CD4-positive, alpha-beta T cell (primary cell): Measurements from ENCODE around the gene ATL1. TPM values are rescaled to one million over a fixed set of nuclear protein-coding genes. Genes with fewer than 3 reads are reported as not detected.

Source experiments
- ATAC-seq: fragments of 200-7000 bp; cut with Tn5 transposase; one replicate; pipeline ENCODE4 v1.10.0; 2022; ENCODE audit warnings: mild to moderate bottlenecking; ENCODE audit not compliant: poor library complexity
- CTCF ChIA-PET: fragments of 350-600 bp; sonication (Branson Sonifier 250); formaldehyde crosslinking; loops from one replicate; lab custom pipeline; 2021; ENCODE audit warnings: antibody characterized with exemption, inconsistent platforms; lab: Charles Lee
- POLR2A ChIA-PET: fragments of 350-600 bp; sonication (Branson Sonifier 250); formaldehyde crosslinking; loops from one replicate; lab custom pipeline; 2021; ENCODE audit warnings: antibody characterized with exemption, inconsistent platforms; lab: Charles Lee
- DNase-seq, 14 experiments: peaks; one replicate each; pipeline ENCODE4 v3.0.0-alpha.2; 2013 to 2020; ENCODE audit warnings: mixed read lengths in 2 of 14
- H3K27ac ChIP-seq, 2 donors: one replicate each; pipeline versions ENCODE4 v1.5.1 to v1.7.0; 2013; ENCODE audit warnings: low read length in 2 of 2, low read depth in 1 of 2, mild to moderate bottlenecking in 1 of 2
- H3K27me3 ChIP-seq, 2 experiments: 1 replicate in 1 of 2; 2 replicates in 1 of 2; pipeline versions ENCODE4 v1.6.1 to v1.7.0; 2013; ENCODE audit warnings: low read length in 2 of 2, control low read depth in 1 of 2, mild to moderate bottlenecking in 1 of 2, moderate library complexity in 1 of 2; ENCODE audit not compliant: insufficient read depth in 2 of 2, control insufficient read depth in 1 of 2
- H3K36me3 ChIP-seq: one replicate; pipeline ENCODE4 v1.6.1; 2013; ENCODE audit warnings: low read length, control low read depth; ENCODE audit not compliant: insufficient read depth
- H3K4me1 ChIP-seq: one replicate; pipeline ENCODE4 v1.6.1; 2013; ENCODE audit warnings: low read length, control low read depth; ENCODE audit not compliant: insufficient read depth
- H3K4me3 ChIP-seq: one replicate; pipeline ENCODE4 v1.5.1; 2013; ENCODE audit warnings: mild to moderate bottlenecking, low read length, moderate library complexity
- H3K9me3 ChIP-seq, 2 experiments: 1 replicate in 1 of 2; 2 replicates in 1 of 2; pipeline versions ENCODE4 v1.6.1 to v1.7.0; 2013; ENCODE audit warnings: low read length in 2 of 2, mild to moderate bottlenecking in 2 of 2, control low read depth in 1 of 2, moderate library complexity in 1 of 2; ENCODE audit not compliant: control insufficient read depth in 1 of 2, insufficient read depth in 1 of 2
- H3K27ac Mint-ChIP-seq: one replicate; pipeline ENCODE4 v1.8.0; 2020; ENCODE audit warnings: mixed read lengths
- H3K27me3 Mint-ChIP-seq: one replicate; pipeline ENCODE4 v1.8.0; 2021; ENCODE audit warnings: mixed read lengths
- H3K36me3 Mint-ChIP-seq: one replicate; pipeline ENCODE4 v1.8.0; 2021; ENCODE audit warnings: low read depth, mixed read lengths
- H3K4me1 Mint-ChIP-seq: one replicate; pipeline ENCODE4 v1.8.0; 2021; ENCODE audit warnings: low read depth, mixed read lengths
- H3K4me3 Mint-ChIP-seq: one replicate; pipeline ENCODE4 v1.8.0; 2020; ENCODE audit warnings: mild to moderate bottlenecking, mixed read lengths
- H3K9me3 Mint-ChIP-seq: one replicate; pipeline ENCODE4 v1.8.0; 2020; ENCODE audit warnings: mixed read lengths
- CTCF ChIP-seq: fragments of 200-600 bp; IDR thresholded peaks from one replicate; pipeline ENCODE4 v1.8.0; 2022; ENCODE audit warnings: antibody characterized with exemption, mild to moderate bottlenecking
- intact Hi-C, 2 experiments: fragments of 100-400 bp; cut with DNase I in 1 of 2; cut with micrococcal nuclease in 1 of 2; formaldehyde crosslinking; loops; one replicate each; pipeline versions ENCODE4 v1.15.1 to v1.9.0; 2023 to 2025; cut with DNase I, micrococcal nuclease
- total RNA-seq, 174 experiments: library from RNA in 2 of 174; stranded (reverse) in 2 of 174; gene quantifications; one replicate each; pipeline ENCODE4 v1.2.3 and lab custom pipeline; 2021 to 2026

Gene ATL1
- total RNA-seq, 2 experiments from 2014 or later: 1.2 TPM

- TF ChIP-seq CTCF: no peak
- H3K27me3 ChIP-seq: no peaks in the 10 kb centered on the region
- H3K27ac Mint-ChIP-seq: no peak overlapping the region
- H3K9me3 ChIP-seq: no peaks in the 10 kb centered on the region
- ATAC-seq (no peak), DNase-seq (peak in 2 of 14 experiments; percentile 32 to 34)
- H3K27ac ChIP-seq: no peak overlapping the region
- no peak overlapping the region for H3K4me3 Mint-ChIP-seq
- no peaks in the 10 kb centered on the region for H3K36me3 Mint-ChIP-seq
- H3K4me1 Mint-ChIP-seq: peaks cover 10% of the 10 kb centered on the region
- no peaks in the 10 kb centered on the region for H3K27me3 Mint-ChIP-seq
- no peak overlapping the region for H3K4me3 ChIP-seq
- ChIA-PET CTCF (no interaction called here), POLR2A (no interaction called here)
- H3K36me3 ChIP-seq: no peaks in the 10 kb centered on the region
- H3K9me3 Mint-ChIP-seq: peaks cover 4% of the 10 kb centered on the region
- intact Hi-C loops: no loop called here
- H3K4me1 ChIP-seq: no peaks in the 10 kb centered on the region
Measured at GRCh38 chr14:50677527-50678063, 117.7 kb downstream of the ATL1 start.

GRCh38 chr14:50678163-50678562 is 118.2 kb downstream of the ATL1 start:
- Mint-ChIP-seq H3K36me3 (no peaks in the 10 kb centered on the region), H3K27me3 (no peaks in the 10 kb centered on the region), H3K27ac (no peak overlapping the region), H3K9me3 (peaks cover 4% of the 10 kb centered on the region), H3K4me1 (peaks cover 10% of the 10 kb centered on the region), H3K4me3 (no peak overlapping the region)
- H3K36me3 ChIP-seq: no peaks in the 10 kb centered on the region
- H3K27ac ChIP-seq: no peak overlapping the region
- DNase-seq (no peak), ATAC-seq (no peak)
- no peak overlapping the region for H3K4me3 ChIP-seq
- no peaks in the 10 kb centered on the region for H3K27me3 ChIP-seq
- H3K9me3 ChIP-seq: no peaks in the 10 kb centered on the region
- POLR2A ChIA-PET: no interaction called here
- CTCF ChIA-PET: no interaction called here
- H3K4me1 ChIP-seq: no peaks in the 10 kb centered on the region
- intact Hi-C loops: no loop called here
- TF ChIP-seq CTCF: no peak

GRCh38 chr14:50679674-50680073 is 119.7 kb downstream of the ATL1 start:
- Histone ChIP-seq H3K4me1 (no peaks in the 10 kb centered on the region), H3K9me3 (no peaks in the 10 kb centered on the region), H3K27me3 (no peaks in the 10 kb centered on the region), H3K36me3 (no peaks in the 10 kb centered on the region), H3K27ac (no peak overlapping the region), H3K4me3 (no peak overlapping the region)
- Mint-ChIP-seq H3K27me3 (no peaks in the 10 kb centered on the region), H3K4me3 (no peak overlapping the region), H3K9me3 (peaks cover 4% of the 10 kb centered on the region), H3K36me3 (no peaks in the 10 kb centered on the region), H3K4me1 (peaks cover 10% of the 10 kb centered on the region), H3K27ac (no peak overlapping the region)
- no peak for ATAC-seq
- intact Hi-C loops: no loop called here
- DNase-seq: no peak
- ChIA-PET POLR2A (no interaction called here), CTCF (no interaction called here)
- no peak for TF ChIP-seq CTCF

Other genes starting within 250 kb of the ATL1 start
- 1 to 10 TPM; 1.7 to 3.1 TPM for gene L2HGDH, start 247.9 kb upstream of the ATL1 start, total RNA-seq
- gene DMAC2L, start 247.8 kb upstream of the ATL1 start, total RNA-seq: 10 to 100 TPM; 10.8 to 13.4 TPM
- 1 to 10 TPM; 2.4 to 2.8 TPM for gene CDKL1, start 163.3 kb upstream of the ATL1 start, total RNA-seq
- gene MAP4K5, start 27.6 kb upstream of the ATL1 start, total RNA-seq: 10 to 100 TPM; 32.4 to 34.5 TPM
- gene SAV1, start 108.2 kb downstream of the ATL1 start, total RNA-seq: 1 to 10 TPM; 7.9 to 8.8 TPM